WTC11 (cell line): Measurements from ENCODE around the gene DOK1. TPM values are rescaled to one million over a fixed set of nuclear protein-coding genes. Genes with fewer than 3 reads are reported as not detected.

Experiments
- ATAC-seq: fragments of 200-7000 bp; cut with Tn5 transposase; 2 replicates; pipeline ENCODE4 v1.10.0; 2021; ENCODE audit warnings: mild to moderate bottlenecking, moderate library complexity
- CTCF ChIA-PET: fragments of 300-600 bp; sonication (Branson Sonifier 250); formaldehyde crosslinking; loops from one replicate; lab custom pipeline; 2021; ENCODE audit warnings: antibody characterized with exemption; lab: Charles Lee
- POLR2A ChIA-PET: fragments of 350-600 bp; sonication (Branson Sonifier 250); formaldehyde crosslinking; loops from one replicate; lab custom pipeline; 2021; ENCODE audit warnings: antibody characterized with exemption; lab: Charles Lee
- DNase-seq: peaks from one replicate; pipeline ENCODE4 v3.0.0; 2021; ENCODE audit warnings: low spot score
- H3K27ac Mint-ChIP-seq: 2 replicates; pipeline ENCODE4 v1.8.0; 2021; ENCODE audit warnings: mixed read lengths
- H3K27me3 Mint-ChIP-seq: 2 replicates; pipeline ENCODE4 v1.8.0; 2021; ENCODE audit warnings: low read depth, mild to moderate bottlenecking, moderate library complexity, mixed read lengths
- H3K36me3 Mint-ChIP-seq: 2 replicates; pipeline ENCODE4 v1.8.0; 2021; ENCODE audit warnings: mixed read lengths
- H3K4me1 Mint-ChIP-seq: 2 replicates; pipeline ENCODE4 v1.8.0; 2022; ENCODE audit warnings: mixed read lengths
- H3K4me3 Mint-ChIP-seq: 2 replicates; pipeline ENCODE4 v1.8.0; 2021; ENCODE audit warnings: mild to moderate bottlenecking, moderate library complexity, mixed read lengths
- H3K9me3 Mint-ChIP-seq: 2 replicates; pipeline ENCODE4 v1.8.0; 2021; ENCODE audit warnings: mixed read lengths
- GABPB1 ChIP-seq: sonication (generic); formaldehyde crosslinking; IDR thresholded peaks from 2 replicates; pipeline ENCODE4 v1.8.1; 2023; ENCODE audit warnings: mild to moderate bottlenecking, missing genetic modification reagents
- MYBL2 ChIP-seq: sonication (generic); formaldehyde crosslinking; IDR thresholded peaks from 2 replicates; pipeline ENCODE4 v1.8.1; 2023; ENCODE audit warnings: mild to moderate bottlenecking, moderate library complexity, missing genetic modification reagents
- OVOL2 ChIP-seq: fragments of 250-450 bp; sonication (Bioruptor Pico); IDR thresholded peaks from 2 replicates; pipeline ENCODE4 v1.9.0; 2021; ENCODE audit warnings: mild to moderate bottlenecking, borderline replicate concordance
- ZNF317 ChIP-seq: sonication (generic); formaldehyde crosslinking; IDR thresholded peaks from 2 replicates; pipeline ENCODE4 v1.8.1; 2023; ENCODE audit warnings: low read depth, mild to moderate bottlenecking, moderate library complexity, missing genetic modification reagents, borderline replicate concordance
- ZNF671 ChIP-seq: fragments of 250-450 bp; sonication (Bioruptor Pico); IDR thresholded peaks from 2 replicates; pipeline ENCODE4 v1.8.0; 2021; ENCODE audit warnings: mild to moderate bottlenecking
- total RNA-seq: library from RNA; stranded (reverse); gene quantifications from 3 replicates; pipeline ENCODE4 v1.2.3, GENCODE V29; 2021
- TF ChIP-seq, protein P1 (sequence below): sonication (generic); formaldehyde crosslinking; IDR thresholded peaks from 2 replicates; pipeline ENCODE4 v1.8.1; 2022; ENCODE audit warnings: missing genetic modification reagents, borderline replicate concordance
- TF ChIP-seq, protein P2 (sequence below): sonication (generic); formaldehyde crosslinking; IDR thresholded peaks from 2 replicates; pipeline ENCODE4 v1.8.0; 2022; ENCODE audit warnings: missing genetic modification reagents
- TF ChIP-seq, protein P3 (sequence below): sonication (generic); formaldehyde crosslinking; IDR thresholded peaks from 2 replicates; pipeline ENCODE4 v1.8.0; 2022; ENCODE audit warnings: mild to moderate bottlenecking, missing genetic modification reagents
- TF ChIP-seq, protein P4 (sequence below): sonication (generic); formaldehyde crosslinking; IDR thresholded peaks from 2 replicates; pipeline ENCODE4 v1.8.0; 2022; ENCODE audit warnings: mild to moderate bottlenecking, missing genetic modification reagents
- TF ChIP-seq, protein P5 (sequence below): sonication (generic); formaldehyde crosslinking; IDR thresholded peaks from 2 replicates; pipeline ENCODE4 v1.8.1; 2023; ENCODE audit warnings: mild to moderate bottlenecking, missing genetic modification reagents, moderate library complexity
- TF ChIP-seq, protein P6 (sequence below): sonication (generic); formaldehyde crosslinking; IDR thresholded peaks from 2 replicates; pipeline ENCODE4 v1.8.1; 2023; ENCODE audit warnings: mild to moderate bottlenecking, moderate library complexity, missing genetic modification reagents

DOK1 gene
- total RNA-seq, 1 experiment from 2014 or later, result 15.9 TPM

DNA sequence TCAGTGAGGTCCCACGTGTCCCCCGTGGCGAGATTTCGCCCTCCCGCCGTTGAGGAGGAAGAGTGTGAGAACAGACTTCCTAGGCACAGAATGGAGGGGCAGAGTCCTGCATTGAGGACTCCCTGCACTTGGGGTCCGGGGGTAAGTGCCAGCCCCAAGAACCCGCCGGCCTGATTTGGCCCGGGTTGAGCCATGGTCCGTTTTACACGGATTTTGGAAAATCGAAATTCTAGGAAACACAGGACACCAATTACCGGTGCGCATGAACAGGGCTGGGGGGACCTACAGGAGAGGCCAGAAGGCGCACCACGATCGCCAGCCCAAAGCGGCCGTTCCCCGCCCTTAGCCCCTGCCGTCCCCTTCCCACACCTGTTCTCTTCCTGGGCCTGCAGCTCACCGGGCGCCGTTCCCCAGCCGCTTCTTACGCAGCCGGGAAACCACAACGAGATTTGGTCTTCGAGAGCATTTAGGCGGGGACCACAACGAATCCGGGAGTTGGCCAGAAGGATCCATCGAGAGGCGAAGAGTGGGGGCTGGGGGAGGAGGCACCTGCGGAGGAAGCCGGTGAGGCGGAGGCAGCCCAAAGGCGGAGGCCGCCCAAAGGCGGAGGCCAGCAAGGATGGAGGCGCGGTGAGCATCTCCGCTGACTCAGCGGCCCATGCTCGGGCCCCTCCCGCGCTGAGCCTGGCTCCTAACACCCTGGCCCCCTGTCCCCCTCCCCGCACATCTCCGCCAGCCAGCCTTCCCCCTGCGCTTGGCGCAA is 40.7 kb upstream of the DOK1 start:
- Mint-ChIP-seq H3K4me1 (peaks cover 16% of the 10 kb centered on the region), H3K36me3 (peaks cover 9% of the 10 kb centered on the region), H3K4me3 (peak overlapping the region; percentile 65), H3K9me3 (peaks cover 8% of the 10 kb centered on the region), H3K27me3 (peaks cover 99% of the 10 kb centered on the region), H3K27ac (no peak overlapping the region)
- ATAC-seq, result peak; percentile 9
- CTCF ChIA-PET, result interaction anchor here (0.6 to 2.3 kb wide), 3 partner anchors 10 to 393 kb away, joined by 4 to 8 read pairs (median 6); partner anchors contain the start of genes CCDC142 and TTC31
- TF ChIP-seq ZNF671 (CRISPR knock-in tag), result no peak
- no peak for TF ChIP-seq MYBL2
- TF ChIP-seq, protein P1, sequence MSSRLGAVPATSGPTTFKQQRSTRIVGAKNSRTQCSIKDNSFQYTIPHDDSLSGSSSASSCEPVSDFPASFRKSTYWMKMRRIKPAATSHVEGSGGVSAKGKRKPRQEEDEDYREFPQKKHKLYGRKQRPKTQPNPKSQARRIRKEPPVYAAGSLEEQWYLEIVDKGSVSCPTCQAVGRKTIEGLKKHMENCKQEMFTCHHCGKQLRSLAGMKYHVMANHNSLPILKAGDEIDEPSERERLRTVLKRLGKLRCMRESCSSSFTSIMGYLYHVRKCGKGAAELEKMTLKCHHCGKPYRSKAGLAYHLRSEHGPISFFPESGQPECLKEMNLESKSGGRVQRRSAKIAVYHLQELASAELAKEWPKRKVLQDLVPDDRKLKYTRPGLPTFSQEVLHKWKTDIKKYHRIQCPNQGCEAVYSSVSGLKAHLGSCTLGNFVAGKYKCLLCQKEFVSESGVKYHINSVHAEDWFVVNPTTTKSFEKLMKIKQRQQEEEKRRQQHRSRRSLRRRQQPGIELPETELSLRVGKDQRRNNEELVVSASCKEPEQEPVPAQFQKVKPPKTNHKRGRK (CRISPR knock-in tag), result 0 out of 2 replicates have a peak, but pooled peaks have one; percentile 33
- peak; percentile 39 for DNase-seq
- POLR2A ChIA-PET, result interaction anchor here (0.9 to 1.3 kb wide), 2 partner anchors 39 to 74 kb away, joined by 3 to 4 read pairs; no protein-coding TSS in a partner anchor

DNA sequence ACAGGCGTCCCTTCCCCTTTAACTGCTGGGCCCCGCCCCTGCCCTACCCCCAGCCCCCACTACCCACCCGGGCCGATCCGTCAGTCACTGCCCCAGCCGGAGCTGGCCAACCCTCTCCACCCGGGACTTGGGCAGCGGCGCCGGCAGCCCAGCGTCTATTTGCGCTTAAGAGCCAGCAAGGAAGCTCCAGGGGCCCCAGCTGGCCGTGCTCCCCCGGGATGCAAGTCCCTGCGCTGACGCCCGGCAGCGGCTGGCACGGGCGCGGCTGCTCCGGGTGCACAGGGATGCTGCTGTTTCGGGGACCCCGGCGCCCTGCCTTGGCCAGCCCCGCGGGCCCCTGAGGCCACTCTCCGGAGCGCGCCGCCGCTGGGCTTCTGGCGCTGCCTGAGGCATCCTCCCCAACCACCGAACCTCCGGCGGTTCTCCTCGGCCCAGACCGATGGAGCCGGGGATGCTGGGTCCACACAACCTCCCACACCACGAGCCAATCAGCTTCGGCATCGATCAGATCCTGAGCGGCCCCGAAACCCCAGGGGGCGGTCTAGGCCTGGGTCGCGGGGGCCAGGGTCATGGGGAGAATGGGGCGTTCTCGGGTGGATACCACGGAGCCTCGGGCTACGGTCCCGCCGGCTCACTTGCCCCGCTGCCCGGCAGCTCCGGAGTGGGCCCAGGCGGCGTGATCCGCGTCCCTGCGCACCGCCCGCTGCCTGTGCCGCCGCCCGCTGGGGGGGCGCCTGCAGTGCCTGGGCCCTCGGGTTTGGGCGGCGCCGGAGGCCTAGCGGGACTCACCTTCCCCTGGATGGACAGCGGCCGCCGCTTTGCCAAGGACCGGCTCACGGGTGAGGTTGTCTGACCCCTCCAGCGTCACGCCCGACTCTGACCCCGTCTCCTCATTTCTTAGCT is 39.9 kb upstream of the DOK1 start, which contains the start of gene TLX2:
TSS of gene TLX2 (plus strand) at position 83 of the 903 bp plus-strand sequence. CDS start at position 440, 357 bp downstream.
- peak; percentile 4 for ATAC-seq

DNA sequence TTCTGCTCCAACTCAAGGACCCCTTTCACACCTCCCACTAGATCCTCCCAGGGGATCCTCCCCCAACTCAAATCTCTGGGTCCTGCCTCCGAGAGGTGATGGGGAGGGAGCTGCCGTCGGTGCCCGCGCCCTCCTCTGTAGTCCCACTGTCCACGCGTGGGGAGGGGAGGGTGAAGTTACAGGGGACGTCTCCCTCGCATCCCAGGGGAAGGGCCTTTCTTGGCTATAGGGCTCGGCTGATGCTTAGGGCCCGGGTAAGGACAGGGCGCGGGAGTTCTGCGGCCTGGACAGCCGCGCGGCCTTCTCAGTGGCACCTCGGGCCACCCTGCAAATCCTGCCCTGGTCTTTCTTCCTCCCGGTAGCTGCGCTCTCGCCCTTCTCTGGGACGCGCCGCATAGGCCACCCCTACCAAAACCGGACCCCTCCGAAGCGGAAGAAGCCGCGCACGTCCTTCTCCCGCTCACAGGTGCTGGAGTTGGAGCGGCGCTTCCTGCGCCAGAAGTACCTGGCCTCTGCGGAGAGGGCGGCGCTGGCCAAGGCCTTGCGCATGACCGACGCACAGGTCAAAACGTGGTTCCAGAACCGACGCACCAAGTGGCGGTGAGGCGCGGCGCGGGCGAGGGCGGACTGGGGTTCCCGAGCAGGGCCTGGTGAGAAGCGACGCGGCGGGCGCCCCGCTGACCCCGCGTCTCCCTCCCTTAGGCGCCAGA is 39.1 kb upstream of the DOK1 start:
- H3K27ac Mint-ChIP-seq, result no peak overlapping the region
- ATAC-seq (peak; percentile 12), DNase-seq (peak; percentile 60)
- peaks cover 8% of the 10 kb centered on the region for H3K9me3 Mint-ChIP-seq
- H3K4me3 Mint-ChIP-seq, result peak overlapping the region; percentile 65
- CTCF ChIA-PET, result interaction anchor here (0.7 to 1.9 kb wide), 6 partner anchors 8 to 73 kb away, joined by 3 to 8 read pairs (median 4); partner anchors contain the start of genes AUP1, DQX1, HTRA2 and LBX2
- POLR2A ChIA-PET, result interaction anchor here (1.1 to 1.3 kb wide), 2 partner anchors 18 to 72 kb away, joined by 3 to 4 read pairs; no protein-coding TSS in a partner anchor
- peaks cover 9% of the 10 kb centered on the region for H3K36me3 Mint-ChIP-seq
- H3K27me3 Mint-ChIP-seq, result peaks cover 99% of the 10 kb centered on the region
- H3K4me1 Mint-ChIP-seq, result peaks cover 16% of the 10 kb centered on the region
- TF ChIP-seq, protein P2, sequence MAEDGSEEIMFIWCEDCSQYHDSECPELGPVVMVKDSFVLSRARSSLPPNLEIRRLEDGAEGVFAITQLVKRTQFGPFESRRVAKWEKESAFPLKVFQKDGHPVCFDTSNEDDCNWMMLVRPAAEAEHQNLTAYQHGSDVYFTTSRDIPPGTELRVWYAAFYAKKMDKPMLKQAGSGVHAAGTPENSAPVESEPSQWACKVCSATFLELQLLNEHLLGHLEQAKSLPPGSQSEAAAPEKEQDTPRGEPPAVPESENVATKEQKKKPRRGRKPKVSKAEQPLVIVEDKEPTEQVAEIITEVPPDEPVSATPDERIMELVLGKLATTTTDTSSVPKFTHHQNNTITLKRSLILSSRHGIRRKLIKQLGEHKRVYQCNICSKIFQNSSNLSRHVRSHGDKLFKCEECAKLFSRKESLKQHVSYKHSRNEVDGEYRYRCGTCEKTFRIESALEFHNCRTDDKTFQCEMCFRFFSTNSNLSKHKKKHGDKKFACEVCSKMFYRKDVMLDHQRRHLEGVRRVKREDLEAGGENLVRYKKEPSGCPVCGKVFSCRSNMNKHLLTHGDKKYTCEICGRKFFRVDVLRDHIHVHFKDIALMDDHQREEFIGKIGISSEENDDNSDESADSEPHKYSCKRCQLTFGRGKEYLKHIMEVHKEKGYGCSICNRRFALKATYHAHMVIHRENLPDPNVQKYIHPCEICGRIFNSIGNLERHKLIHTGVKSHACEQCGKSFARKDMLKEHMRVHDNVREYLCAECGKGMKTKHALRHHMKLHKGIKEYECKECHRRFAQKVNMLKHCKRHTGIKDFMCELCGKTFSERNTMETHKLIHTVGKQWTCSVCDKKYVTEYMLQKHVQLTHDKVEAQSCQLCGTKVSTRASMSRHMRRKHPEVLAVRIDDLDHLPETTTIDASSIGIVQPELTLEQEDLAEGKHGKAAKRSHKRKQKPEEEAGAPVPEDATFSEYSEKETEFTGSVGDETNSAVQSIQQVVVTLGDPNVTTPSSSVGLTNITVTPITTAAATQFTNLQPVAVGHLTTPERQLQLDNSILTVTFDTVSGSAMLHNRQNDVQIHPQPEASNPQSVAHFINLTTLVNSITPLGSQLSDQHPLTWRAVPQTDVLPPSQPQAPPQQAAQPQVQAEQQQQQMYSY (CRISPR knock-in tag), result peak; percentile 91
- TF ChIP-seq, protein P3, sequence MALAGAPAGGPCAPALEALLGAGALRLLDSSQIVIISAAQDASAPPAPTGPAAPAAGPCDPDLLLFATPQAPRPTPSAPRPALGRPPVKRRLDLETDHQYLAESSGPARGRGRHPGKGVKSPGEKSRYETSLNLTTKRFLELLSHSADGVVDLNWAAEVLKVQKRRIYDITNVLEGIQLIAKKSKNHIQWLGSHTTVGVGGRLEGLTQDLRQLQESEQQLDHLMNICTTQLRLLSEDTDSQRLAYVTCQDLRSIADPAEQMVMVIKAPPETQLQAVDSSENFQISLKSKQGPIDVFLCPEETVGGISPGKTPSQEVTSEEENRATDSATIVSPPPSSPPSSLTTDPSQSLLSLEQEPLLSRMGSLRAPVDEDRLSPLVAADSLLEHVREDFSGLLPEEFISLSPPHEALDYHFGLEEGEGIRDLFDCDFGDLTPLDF (CRISPR knock-in tag), result no peak
- TF ChIP-seq ZNF317 (CRISPR knock-in tag) (0 out of 2 replicates have a peak, but pooled peaks have one; percentile 36), GABPB1 (CRISPR knock-in tag) (no peak)
- TF ChIP-seq, protein P4, sequence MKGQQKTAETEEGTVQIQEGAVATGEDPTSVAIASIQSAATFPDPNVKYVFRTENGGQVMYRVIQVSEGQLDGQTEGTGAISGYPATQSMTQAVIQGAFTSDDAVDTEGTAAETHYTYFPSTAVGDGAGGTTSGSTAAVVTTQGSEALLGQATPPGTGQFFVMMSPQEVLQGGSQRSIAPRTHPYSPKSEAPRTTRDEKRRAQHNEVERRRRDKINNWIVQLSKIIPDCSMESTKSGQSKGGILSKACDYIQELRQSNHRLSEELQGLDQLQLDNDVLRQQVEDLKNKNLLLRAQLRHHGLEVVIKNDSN (CRISPR knock-in tag), result peak; percentile 47; the same call in 1 of the 2 replicates
- TF ChIP-seq, protein P5, sequence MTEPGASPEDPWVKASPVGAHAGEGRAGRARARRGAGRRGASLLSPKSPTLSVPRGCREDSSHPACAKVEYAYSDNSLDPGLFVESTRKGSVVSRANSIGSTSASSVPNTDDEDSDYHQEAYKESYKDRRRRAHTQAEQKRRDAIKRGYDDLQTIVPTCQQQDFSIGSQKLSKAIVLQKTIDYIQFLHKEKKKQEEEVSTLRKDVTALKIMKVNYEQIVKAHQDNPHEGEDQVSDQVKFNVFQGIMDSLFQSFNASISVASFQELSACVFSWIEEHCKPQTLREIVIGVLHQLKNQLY (CRISPR knock-in tag), result peak; percentile 91
- TF ChIP-seq, protein P6, sequence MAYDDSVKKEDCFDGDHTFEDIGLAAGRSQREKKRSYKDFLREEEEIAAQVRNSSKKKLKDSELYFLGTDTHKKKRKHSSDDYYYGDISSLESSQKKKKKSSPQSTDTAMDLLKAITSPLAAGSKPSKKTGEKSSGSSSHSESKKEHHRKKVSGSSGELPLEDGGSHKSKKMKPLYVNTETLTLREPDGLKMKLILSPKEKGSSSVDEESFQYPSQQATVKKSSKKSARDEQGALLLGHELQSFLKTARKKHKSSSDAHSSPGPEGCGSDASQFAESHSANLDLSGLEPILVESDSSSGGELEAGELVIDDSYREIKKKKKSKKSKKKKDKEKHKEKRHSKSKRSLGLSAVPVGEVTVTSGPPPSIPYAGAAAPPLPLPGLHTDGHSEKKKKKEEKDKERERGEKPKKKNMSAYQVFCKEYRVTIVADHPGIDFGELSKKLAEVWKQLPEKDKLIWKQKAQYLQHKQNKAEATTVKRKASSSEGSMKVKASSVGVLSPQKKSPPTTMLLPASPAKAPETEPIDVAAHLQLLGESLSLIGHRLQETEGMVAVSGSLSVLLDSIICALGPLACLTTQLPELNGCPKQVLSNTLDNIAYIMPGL (CRISPR knock-in tag), result 0 out of 2 replicates have a peak, but pooled peaks have one; percentile 7

More for the DNA sequence above, 39.9 kb upstream of the DOK1 start, which contains the start of gene TLX2:
- CTCF ChIA-PET, result interaction anchor here (0.6 to 2.3 kb wide), 8 partner anchors 8 to 394 kb away, joined by 3 to 8 read pairs (median 4); partner anchors contain the start of genes CCDC142, DQX1, LBX2 and PCGF1
- peak; percentile 50 for DNase-seq
- H3K9me3 Mint-ChIP-seq, result peaks cover 8% of the 10 kb centered on the region
- POLR2A ChIA-PET, result interaction anchor here (1.3 kb wide), 1 partner anchor 73 kb away, joined by 4 read pairs; no protein-coding TSS in a partner anchor
- H3K4me1 Mint-ChIP-seq, result peaks cover 16% of the 10 kb centered on the region
- no peak within 1 kb of the TSS for H3K27ac Mint-ChIP-seq
- TF ChIP-seq, protein P6 (CRISPR knock-in tag), result 0 out of 2 replicates have a peak, but pooled peaks have one; percentile 27
- TF ChIP-seq OVOL2 (CRISPR knock-in tag), result no peak
- H3K4me3 Mint-ChIP-seq, result peak within 1 kb of the TSS; percentile 65
- H3K27me3 Mint-ChIP-seq, result peaks cover 99% of the 10 kb centered on the region
- peaks cover 9% of the 10 kb centered on the region for H3K36me3 Mint-ChIP-seq
